PFSK-1 (cell line): ENCODE measurements around the gene SEMA3C.

Source experiments
- FOXP2 ChIP-seq: optimal IDR thresholded peaks from 2 replicates; pipeline ENCODE3; 2011; ENCODE audit warnings: borderline replicate concordance, control low read depth, inconsistent platforms; ENCODE audit not compliant: insufficient read depth; ENCODE audit errors: extremely low read length, extremely low read depth
- POLR2AphosphoS5 ChIP-seq: IDR thresholded peaks from 2 replicates; pipeline ENCODE4 v1.6.1; 2012; ENCODE audit warnings: low read depth, mild to moderate bottlenecking, control low read depth, low read length, moderate library complexity
- REST ChIP-seq, 2 experiments: IDR thresholded peaks; 2 replicates each; pipeline versions ENCODE4 v1.6.1 to v1.8.0; 2011 to 2012; ENCODE audit warnings: low read depth in 2 of 2, low read length in 2 of 2, control low read depth in 1 of 2, inconsistent platforms in 1 of 2, mild to moderate bottlenecking in 1 of 2, moderate library complexity in 1 of 2; ENCODE audit not compliant: insufficient read depth in 1 of 2
- SIN3A ChIP-seq: IDR thresholded peaks from 2 replicates; pipeline ENCODE4 v1.6.1; 2012; ENCODE audit warnings: mild to moderate bottlenecking, low read length, moderate library complexity, borderline replicate concordance; ENCODE audit not compliant: insufficient read depth
- TAF1 ChIP-seq: IDR thresholded peaks from 2 replicates; pipeline ENCODE4 v1.6.1; 2012; ENCODE audit warnings: low read length, control low read depth, borderline replicate concordance; ENCODE audit not compliant: insufficient read depth

Gene SEMA3C

GRCh38 chr7:80895056-80895455 is 23.8 kb downstream of the SEMA3C start:
- TF ChIP-seq FOXP2 = no peak
- no peak for TF ChIP-seq REST (IDR thresholded peaks at IDR 0.05; ENCODE audit: insufficient read depth in 1 of 2, low read depth in 2 of 2, low read length in 2 of 2)

GRCh38 chr7:80891259-80891544 is 27.6 kb downstream of the SEMA3C start:
- TF ChIP-seq FOXP2 = no peak
- TF ChIP-seq REST (IDR thresholded peaks at IDR 0.05; ENCODE audit: insufficient read depth in 1 of 2, low read depth in 2 of 2, low read length in 2 of 2) = no peak

DNA sequence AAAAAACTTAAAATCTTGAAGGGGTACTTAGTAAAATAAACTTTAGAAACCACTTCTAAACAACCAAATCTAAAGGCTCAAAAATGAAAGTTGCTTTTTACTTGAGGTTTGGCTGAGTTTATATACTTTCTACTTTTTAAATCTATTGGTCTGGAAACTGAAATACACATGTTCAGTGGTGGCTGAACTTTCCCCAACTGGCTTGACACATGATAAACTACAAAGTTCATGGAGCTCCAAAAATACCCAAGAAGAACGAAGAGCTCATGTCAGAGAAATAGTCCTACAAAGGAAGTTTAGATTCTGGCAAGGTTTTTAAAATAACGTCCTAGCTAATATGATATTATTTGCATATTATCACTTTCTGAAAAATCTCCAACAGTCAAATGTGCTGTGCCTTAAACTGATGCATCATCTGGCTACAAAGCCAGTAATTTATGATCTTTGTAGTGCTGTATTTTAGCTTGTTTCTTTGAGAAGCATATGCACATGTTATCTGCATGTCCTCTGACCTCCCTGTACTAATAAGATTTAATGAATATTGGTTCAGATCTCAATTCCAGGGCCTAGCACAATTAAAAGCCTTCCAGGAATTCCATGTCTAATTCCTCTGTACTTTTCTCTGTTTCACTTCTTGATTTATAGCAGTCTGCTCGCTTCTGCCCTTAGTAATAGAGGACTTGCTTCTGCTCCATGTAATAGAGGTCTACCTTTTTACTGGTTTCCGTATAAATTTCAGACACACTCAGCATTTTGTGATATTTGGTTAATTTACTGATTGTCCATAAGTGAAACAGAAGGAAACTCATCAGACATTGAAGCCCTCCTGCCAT is 28.2 kb downstream of the SEMA3C start:
- TF ChIP-seq TAF1 (no peak), POLR2AphosphoS5 (no peak), FOXP2 (no peak), SIN3A (no peak), REST (IDR thresholded peaks at IDR 0.05; ENCODE audit: insufficient read depth in 1 of 2, low read depth in 2 of 2, low read length in 2 of 2) (no peak)

DNA sequence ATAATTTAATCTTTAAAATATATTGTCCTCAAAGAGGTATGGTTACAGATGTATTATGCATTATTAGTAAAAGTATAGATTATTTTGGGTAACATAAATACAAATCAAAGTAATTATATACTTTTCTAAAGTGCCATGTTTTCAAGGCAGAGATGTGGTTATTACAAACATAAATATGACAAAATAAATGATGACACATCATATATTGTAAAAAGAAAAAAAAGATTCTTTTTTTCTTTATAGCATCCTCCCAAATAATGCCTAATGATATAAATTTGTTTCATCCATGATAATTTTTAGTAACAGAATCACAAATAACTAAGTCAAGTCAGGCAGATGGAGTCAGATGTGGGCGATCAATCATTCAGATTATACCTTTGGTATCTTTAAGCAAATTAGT is 29.3 kb downstream of the SEMA3C start:
- TF ChIP-seq TAF1 (no peak), REST (IDR thresholded peaks at IDR 0.05; ENCODE audit: insufficient read depth in 1 of 2, low read depth in 2 of 2, low read length in 2 of 2) (no peak), POLR2AphosphoS5 (no peak), SIN3A (no peak), FOXP2 (no peak)

DNA sequence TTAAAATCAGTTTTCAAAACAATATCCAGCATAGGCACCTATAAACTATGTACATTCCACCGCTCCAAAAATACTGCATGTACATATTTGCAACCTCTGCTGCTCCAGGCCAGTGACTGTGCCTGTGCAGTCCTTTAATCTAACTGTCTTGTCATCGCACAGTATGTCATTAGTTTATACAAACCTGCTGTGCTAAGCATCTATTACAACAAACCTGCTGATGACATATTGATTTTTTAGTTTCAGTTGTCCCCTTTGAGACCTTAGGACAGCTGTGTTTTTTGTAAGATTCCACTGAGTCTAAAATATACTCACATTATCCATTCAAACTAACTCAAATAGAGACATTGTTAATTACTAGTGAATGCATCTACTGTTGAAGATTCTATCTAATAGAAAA is 33.1 kb downstream of the SEMA3C start:
- TF ChIP-seq TAF1 (no peak), POLR2AphosphoS5 (no peak), REST (IDR thresholded peaks at IDR 0.05; ENCODE audit: insufficient read depth in 1 of 2, low read depth in 2 of 2, low read length in 2 of 2) (no peak), FOXP2 (no peak), SIN3A (no peak)
